MM.1S (cell line): ENCODE data around the gene CNGB1.

Source experiments
- DNase-seq: peaks from one replicate; pipeline ENCODE4 v3.0.0-alpha.2; 2015
- H2AFZ ChIP-seq: fragments of 300-600 bp; sonication (generic); 2 replicates; pipeline ENCODE4 v1.6.0; 2016; ENCODE audit warnings: antibody characterized with exemption, low read length
- H3F3A ChIP-seq: fragments of 300-600 bp; sonication (generic); 2 replicates; pipeline ENCODE4 v1.6.1; 2016; ENCODE audit warnings: mild to moderate bottlenecking, antibody characterized with exemption, low read length, moderate library complexity, mixed read lengths; ENCODE audit not compliant: insufficient read depth
- H3K27ac ChIP-seq: fragments of 300-600 bp; sonication (generic); 2 replicates; pipeline ENCODE4 v1.5.1; 2016; ENCODE audit warnings: mild to moderate bottlenecking, low read length
- H3K27me3 ChIP-seq: fragments of 300-600 bp; sonication (generic); replicated peaks from 2 replicates; pipeline ENCODE4 v1.6.0; 2016; ENCODE audit warnings: low read length; ENCODE audit not compliant: insufficient read depth
- H3K36me3 ChIP-seq: fragments of 300-600 bp; sonication (generic); replicated peaks from 2 replicates; pipeline ENCODE4 v1.6.1; 2016; ENCODE audit warnings: mild to moderate bottlenecking, low read length, mixed read lengths; ENCODE audit not compliant: insufficient read depth
- H3K4me1 ChIP-seq: fragments of 300-600 bp; sonication (generic); 2 replicates; pipeline ENCODE4 v1.6.1; 2016; ENCODE audit warnings: low read length, mixed read lengths
- H3K4me2 ChIP-seq: fragments of 300-600 bp; sonication (generic); 2 replicates; pipeline ENCODE4 v1.6.0; 2016; ENCODE audit warnings: low read depth, low read length
- H3K4me3 ChIP-seq: fragments of 300-600 bp; sonication (generic); 2 replicates; pipeline ENCODE4 v1.5.1; 2016; ENCODE audit warnings: low read length, mixed read lengths
- H3K79me2 ChIP-seq: fragments of 300-600 bp; sonication (generic); 2 replicates; pipeline ENCODE4 v1.6.1; 2016; ENCODE audit warnings: mixed run types, low read length, mixed read lengths
- H3K9ac ChIP-seq: fragments of 300-600 bp; sonication (generic); 2 replicates; pipeline ENCODE4 v1.6.1; 2016; ENCODE audit warnings: low read length, mixed read lengths
- H3K9me2 ChIP-seq: fragments of 300-600 bp; sonication (generic); replicated peaks from 2 replicates; pipeline ENCODE4 v1.6.1; 2016; ENCODE audit warnings: mild to moderate bottlenecking, low read length, mixed read lengths; ENCODE audit not compliant: insufficient read depth
- H3K9me3 ChIP-seq: fragments of 300-600 bp; sonication (generic); replicated peaks from 2 replicates; pipeline ENCODE4 v1.6.1; 2016; ENCODE audit warnings: mild to moderate bottlenecking, low read length, mixed read lengths; ENCODE audit not compliant: insufficient read depth
- H4K20me1 ChIP-seq: fragments of 300-600 bp; sonication (generic); 2 replicates; pipeline ENCODE4 v1.6.1; 2016; ENCODE audit warnings: mild to moderate bottlenecking, low read length, moderate library complexity, mixed read lengths; ENCODE audit not compliant: insufficient read depth
- CTCF ChIP-seq: fragments of 300-600 bp; sonication (generic); IDR thresholded peaks from 2 replicates; pipeline ENCODE4 v1.5.1; 2016; ENCODE audit warnings: antibody characterized with exemption, low read length, mixed read lengths
- EZH2 ChIP-seq: fragments of 300-600 bp; sonication (generic); optimal IDR thresholded peaks from 2 replicates; pipeline ENCODE3; 2017; ENCODE audit warnings: low read depth, mild to moderate bottlenecking, antibody characterized with exemption, low read length, mixed read lengths
- EZH2phosphoT487 ChIP-seq: fragments of 300-600 bp; sonication (generic); IDR thresholded peaks from 2 replicates; pipeline ENCODE4 v1.6.1; 2018; ENCODE audit warnings: antibody characterized with exemption, low read length

The CNGB1 gene

GRCh38 chr16:57893559-57894389 is 77.2 kb downstream of the CNGB1 start:
- H3K79me2 ChIP-seq: no peaks in the 10 kb centered on the region
- H3K9me3 ChIP-seq: no peaks in the 10 kb centered on the region
- no peaks in the 10 kb centered on the region for H3K36me3 ChIP-seq
- H3K4me1 ChIP-seq: no peaks in the 10 kb centered on the region
- H3K27ac ChIP-seq: no peak overlapping the region
- H3K4me3 ChIP-seq: no peak overlapping the region
- no peak for DNase-seq
- H3K9ac ChIP-seq: no peak overlapping the region
- H3K4me2 ChIP-seq: no peak overlapping the region
- peak overlapping the region; percentile 27; the same call in 1 of the 2 replicates for H2AFZ ChIP-seq
- no peaks in the 10 kb centered on the region; the same call in 1 of the 2 replicates for H3K27me3 ChIP-seq
- no peaks in the 10 kb centered on the region for H3F3A ChIP-seq
- H3K9me2 ChIP-seq: no peaks in the 10 kb centered on the region
- TF ChIP-seq CTCF (no peak), EZH2 (no peak), EZH2phosphoT487 (no peak)
- H4K20me1 ChIP-seq: no peaks in the 10 kb centered on the region

- Histone ChIP-seq H3K36me3 (no peaks in the 10 kb centered on the region), H3F3A (no peaks in the 10 kb centered on the region), H3K4me3 (no peak overlapping the region), H3K27ac (no peak overlapping the region), H4K20me1 (no peaks in the 10 kb centered on the region), H3K27me3 (no peaks in the 10 kb centered on the region), H2AFZ (no peak overlapping the region), H3K9me2 (no peaks in the 10 kb centered on the region), H3K79me2 (no peaks in the 10 kb centered on the region), H3K9ac (no peak overlapping the region), H3K9me3 (no peaks in the 10 kb centered on the region), H3K4me1 (no peaks in the 10 kb centered on the region), H3K4me2 (no peak overlapping the region)
- DNase-seq: no peak
- TF ChIP-seq CTCF (no peak), EZH2 (no peak), EZH2phosphoT487 (no peak)
These were observed 77.7 kb downstream of the CNGB1 start for GRCh38 chr16:57893217-57893558.

DNA sequence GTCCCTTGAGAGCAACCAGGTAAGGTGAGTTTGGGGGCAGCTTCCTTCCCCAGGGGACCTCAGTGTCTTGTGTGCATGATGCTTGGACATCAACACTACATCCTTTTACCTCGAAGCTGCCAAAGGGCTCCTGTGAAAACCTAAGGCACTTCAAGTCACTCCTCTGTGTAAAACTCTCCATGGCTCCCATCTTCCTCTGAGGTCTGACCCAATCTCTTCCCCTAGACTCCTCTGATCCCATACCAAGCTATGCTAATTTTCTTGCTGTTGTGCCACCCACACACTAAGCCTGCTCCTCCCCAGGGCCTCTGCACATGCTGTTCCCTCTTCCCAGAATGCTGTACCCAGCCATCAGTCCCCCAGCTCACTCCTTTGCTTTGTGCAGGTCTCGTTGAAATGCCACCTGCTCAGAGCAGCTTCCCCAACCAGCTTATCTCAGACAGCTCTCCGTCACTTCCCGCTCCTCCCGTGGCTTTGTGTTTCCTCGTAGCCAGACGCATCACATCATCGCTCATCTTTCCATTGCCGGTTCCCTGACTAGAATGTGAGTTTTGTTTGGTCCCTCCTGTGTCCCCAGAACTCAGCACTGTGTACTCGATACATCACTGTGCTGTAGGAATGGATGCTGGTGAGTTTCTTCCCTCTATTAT is 78.4 kb downstream of the CNGB1 start:
- no peaks in the 10 kb centered on the region for H3K27me3 ChIP-seq
- H3K79me2 ChIP-seq: no peaks in the 10 kb centered on the region
- no peaks in the 10 kb centered on the region for H4K20me1 ChIP-seq

More for the DNA sequence above, 78.4 kb downstream of the CNGB1 start:
- Histone ChIP-seq H3K9me3 (no peaks in the 10 kb centered on the region), H3K9ac (no peak overlapping the region), H3F3A (no peaks in the 10 kb centered on the region), H3K4me2 (no peak overlapping the region), H3K9me2 (no peaks in the 10 kb centered on the region), H3K4me3 (no peak overlapping the region), H3K36me3 (no peaks in the 10 kb centered on the region), H3K27ac (no peak overlapping the region), H3K4me1 (no peaks in the 10 kb centered on the region), H2AFZ (no peak overlapping the region)
- DNase-seq: no peak
- TF ChIP-seq EZH2 (no peak), CTCF (no peak), EZH2phosphoT487 (no peak)
